ENCODE measurements around the gene FAM131C.

DNA sequence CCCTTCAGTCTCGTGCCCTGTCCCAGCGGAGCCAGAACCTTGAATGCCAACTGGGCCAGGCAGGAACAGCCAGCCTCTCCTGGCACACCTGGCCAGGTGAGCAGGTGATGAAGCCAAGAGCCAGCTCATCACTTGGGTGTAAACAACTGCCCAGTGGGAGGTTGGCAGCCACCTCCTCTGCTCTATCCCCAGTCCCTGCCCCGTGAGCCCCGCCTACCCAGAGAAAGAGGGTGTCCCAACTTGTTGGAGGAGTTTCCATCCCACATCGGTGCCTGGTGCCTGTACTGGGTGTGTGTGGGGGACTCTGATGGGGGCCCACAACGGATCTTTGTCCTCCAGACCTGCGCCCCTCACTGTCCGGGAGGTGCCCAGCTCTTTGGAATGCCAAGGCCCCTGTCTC, 17.8 kb upstream of the FAM131C start:
- TF ChIP-seq, protein P1, sequence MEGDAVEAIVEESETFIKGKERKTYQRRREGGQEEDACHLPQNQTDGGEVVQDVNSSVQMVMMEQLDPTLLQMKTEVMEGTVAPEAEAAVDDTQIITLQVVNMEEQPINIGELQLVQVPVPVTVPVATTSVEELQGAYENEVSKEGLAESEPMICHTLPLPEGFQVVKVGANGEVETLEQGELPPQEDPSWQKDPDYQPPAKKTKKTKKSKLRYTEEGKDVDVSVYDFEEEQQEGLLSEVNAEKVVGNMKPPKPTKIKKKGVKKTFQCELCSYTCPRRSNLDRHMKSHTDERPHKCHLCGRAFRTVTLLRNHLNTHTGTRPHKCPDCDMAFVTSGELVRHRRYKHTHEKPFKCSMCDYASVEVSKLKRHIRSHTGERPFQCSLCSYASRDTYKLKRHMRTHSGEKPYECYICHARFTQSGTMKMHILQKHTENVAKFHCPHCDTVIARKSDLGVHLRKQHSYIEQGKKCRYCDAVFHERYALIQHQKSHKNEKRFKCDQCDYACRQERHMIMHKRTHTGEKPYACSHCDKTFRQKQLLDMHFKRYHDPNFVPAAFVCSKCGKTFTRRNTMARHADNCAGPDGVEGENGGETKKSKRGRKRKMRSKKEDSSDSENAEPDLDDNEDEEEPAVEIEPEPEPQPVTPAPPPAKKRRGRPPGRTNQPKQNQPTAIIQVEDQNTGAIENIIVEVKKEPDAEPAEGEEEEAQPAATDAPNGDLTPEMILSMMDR (conservative IDR thresholded peaks at IDR 0.05), result no peak
- no peak for TF ChIP-seq EZH2 (IDR thresholded peaks at IDR 0.05; ENCODE audit: low read depth)
